Measurements from ENCODE around the gene FBXL17.

FBXL17 gene

DNA sequence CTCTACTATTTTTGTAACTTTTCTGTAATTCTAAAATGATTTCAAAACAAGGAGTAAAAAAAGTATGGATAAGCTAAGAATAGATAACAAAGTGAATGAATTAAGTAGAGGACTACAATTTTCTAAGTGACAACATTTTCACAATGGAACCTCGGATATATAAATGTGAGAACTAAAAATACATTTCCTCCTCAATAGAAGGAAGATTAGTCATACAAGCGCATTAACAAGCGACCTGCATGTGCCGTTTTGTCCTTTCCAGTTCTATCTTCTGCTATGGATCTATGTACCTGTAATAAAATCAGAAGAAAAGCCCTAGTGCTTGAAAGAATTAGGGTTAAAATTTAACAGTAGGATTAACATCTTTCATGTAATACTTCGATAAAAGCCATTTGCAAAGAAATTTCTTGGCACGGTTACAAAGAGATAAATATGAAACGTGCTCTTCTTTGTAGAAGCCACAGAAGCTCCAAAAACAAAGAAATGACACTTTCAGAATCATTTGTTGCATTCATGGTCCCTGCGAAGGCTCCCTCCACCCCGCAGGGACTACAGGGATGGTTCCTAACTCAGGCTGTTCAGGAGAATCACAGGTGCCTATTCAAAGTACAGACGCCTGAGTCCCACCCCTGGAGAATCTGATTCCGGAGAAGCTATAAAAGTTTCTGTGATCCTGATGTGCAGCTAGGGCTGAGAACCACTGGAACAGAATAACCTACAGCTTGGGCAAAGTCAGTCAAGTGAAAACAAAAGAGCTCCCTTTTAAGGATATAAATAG is 494.5 kb downstream of the FBXL17 start:
- no peak for DNase-seq

DNA sequence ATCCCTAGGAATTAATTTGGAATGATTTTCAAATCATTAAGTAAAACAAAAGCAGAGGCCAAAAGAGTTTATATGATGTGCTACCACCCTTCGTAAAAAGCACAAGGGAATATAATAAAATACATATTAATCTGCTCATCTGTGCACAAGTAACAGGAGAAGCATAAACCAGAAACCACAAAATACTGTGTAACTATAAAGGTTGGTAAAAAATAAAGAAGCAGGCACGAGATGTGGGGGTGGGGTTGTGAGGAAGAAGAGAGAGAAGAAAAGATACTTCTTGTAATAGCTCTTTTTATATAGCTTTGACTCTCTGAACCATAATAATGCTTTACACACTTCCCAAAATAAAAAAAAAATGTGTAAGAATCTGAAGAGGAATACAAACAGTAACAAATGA is 496.3 kb downstream of the FBXL17 start:
- no peak for DNase-seq

DNA sequence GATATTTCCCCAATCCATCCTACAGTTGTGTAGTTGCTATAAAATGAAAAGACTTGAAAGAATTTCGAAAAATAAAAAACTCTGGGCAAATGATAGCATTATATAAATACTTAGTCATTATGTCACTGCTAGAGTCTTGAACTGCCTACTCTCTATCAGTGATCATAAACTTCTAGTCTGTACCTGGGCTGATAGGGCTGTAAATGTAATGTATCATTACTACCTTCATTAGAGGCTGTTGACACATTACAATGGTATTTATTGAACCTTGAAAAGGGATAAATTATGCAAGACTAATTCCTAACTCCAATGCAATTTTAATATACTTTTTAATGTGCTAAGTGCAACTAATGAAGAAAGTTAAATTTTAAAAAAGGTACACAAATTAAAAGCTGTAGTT is 497.0 kb downstream of the FBXL17 start:
- no peak for DNase-seq

DNA sequence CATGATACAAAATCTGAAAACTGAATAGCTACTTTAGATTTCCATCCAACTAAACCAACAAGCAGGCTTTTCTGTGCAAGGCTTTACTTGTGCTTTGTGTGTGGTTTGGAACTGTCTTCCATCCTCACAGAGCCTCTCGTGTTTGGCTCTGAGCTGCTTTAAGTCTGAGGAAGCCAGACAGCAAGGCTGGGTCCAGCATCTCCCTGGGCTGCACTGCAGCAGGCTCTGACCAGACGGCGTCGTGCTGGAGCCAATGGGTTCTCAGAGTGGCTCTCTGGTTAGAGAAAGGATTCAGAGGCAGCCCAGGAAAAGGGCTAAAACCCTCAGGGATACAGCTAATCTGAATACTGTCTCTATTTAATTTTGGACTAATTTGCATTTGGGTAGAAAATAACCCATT is 503.2 kb downstream of the FBXL17 start:
- DNase-seq: no peak

DNA sequence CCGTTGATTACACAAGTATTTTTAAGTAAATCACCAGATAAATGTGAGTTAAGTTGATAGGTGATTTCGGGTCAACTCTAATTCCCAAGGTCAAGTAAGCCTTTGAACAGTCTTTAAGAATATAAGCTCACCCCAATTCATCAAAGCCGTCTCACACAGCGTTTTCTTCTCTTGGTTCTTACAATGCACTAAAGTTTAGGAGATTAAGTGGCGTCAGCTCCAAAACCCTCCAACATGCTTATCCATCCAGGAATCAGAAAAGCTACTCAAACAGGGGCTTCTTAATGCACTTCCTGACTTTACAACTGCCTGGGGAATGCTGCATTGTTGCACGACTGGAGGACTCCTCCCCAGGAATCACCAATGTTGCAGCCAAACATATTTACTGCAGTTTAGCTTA is 505.0 kb downstream of the FBXL17 start:
- no peak for DNase-seq

DNA sequence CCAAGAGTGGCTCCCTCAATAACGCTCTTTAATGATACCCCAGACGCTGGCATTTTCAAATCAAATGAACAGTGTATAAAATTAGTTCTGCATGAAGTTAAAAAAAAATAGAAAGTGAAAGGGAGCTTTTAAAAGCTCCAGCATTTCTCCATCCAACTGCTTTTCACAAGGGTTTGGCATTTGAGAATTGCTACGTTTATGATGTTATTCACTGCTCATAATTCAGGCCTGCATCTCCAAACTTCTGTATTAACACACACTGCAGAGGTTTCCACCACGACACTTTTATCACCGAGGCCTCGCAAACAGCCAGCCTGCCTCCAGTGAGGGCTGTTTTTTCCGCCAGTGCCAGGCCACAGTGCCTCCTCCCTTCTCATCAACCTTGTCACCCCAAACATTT is 505.6 kb downstream of the FBXL17 start:
- no peak for DNase-seq

DNA sequence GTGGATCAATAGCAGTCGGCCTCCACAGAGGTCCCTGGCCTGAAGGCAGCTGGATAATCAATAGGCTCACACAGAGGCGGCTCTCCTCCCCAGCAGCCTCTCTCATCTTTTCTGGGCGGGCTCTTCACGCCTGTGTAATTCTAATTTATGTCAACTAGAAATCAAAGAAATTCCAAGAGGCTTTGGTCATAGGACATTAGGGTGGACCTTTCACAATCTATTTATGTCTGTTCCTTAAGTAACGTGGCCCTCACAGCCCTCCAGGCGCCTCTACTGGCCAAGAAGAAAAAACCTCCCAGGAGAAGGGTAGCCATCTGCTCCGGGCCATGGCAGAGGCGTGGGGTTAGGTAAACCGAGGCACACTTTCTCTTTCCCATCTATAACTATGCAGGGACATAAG is 506.1 kb downstream of the FBXL17 start:
- no peak for DNase-seq

DNA sequence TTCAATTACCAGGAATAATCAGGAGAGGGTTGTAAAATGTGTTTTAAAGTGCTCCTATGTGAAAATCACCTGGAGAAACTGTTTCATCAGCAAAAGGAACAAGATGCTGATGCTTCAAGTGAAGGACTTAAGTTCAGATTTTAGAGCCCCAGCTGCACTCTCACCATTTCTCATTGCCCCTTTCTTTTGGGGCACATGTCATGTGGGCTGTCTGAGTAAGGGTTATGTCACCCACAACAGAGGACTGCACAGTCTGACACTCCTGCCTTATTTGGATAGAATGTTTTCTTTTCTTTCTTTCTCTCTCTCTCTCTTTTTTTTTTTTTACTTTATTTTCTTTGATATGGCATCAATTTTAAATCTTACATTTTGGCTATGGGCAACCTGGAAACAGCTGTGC is 507.1 kb downstream of the FBXL17 start:
- DNase-seq: no peak

DNA sequence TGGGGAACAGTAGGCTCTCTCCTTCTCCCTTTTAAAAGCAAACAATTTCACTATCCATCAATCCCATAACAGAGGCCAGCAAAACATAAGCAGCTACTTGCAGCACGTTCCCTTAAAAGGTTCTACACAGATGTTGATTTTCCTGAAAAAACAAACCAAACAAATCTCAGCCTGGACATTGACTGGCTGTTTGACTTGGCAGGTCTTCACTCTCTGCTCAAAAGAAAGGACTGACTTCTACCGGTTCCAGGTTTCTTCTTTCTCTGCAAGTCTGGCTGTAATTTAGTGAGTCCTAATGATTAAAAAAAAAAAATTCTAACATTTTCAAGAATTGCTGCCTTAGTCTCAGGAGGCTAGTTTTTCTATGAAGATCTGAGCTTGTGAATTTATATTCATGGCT is 508.0 kb downstream of the FBXL17 start:
- no peak for DNase-seq

DNA sequence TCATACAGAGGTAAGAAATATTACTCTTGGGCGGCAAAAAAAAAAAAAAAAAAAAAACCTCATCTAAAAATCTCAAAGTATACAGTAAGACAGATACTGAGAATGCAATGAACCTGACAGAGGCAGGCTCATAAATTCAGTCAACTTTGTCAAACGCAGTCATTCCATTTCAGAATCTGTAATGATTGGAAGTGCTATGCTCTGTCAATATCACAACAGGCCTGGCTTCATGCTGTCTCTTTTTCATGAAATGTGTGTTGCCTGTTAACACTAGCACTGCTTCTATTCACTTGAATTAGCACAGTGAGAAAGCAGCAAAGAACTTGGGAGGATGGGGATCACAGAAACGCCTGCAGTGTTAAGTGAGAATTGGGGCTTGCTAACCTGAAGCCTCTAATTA is 510.9 kb downstream of the FBXL17 start:
- DNase-seq: no peak

DNA sequence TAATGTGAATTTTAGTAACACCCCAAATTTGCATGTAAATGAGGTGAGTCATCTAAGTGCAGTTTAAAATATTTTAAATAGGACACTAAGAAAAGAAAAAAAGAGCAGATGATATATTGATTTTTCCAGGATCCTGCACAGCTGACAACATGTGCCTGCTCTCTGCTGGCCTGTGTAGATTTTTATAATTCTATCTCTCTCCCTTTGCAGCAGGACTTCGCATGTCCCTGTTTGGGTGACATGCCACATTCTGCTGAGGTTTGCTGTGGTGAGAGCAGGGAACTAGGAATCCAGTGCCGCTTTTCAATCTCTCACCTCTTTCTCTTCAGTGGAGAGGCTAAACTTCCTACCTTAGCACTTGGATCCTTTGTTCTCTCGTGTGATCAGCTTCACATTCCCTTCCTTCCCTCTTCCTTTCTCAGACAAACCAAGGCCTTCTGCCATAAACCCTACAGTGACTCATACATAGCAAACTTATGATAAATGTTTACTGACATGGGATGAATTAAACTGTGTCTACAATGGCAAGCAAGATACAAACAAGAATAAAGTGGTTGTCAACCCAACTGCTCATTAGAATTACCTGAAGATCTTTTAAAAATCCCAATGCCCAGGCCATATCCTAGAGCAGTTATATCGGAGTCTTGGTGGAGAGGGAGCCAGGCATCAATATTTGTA is 512.3 kb downstream of the FBXL17 start:
- DNase-seq: no peak

DNA sequence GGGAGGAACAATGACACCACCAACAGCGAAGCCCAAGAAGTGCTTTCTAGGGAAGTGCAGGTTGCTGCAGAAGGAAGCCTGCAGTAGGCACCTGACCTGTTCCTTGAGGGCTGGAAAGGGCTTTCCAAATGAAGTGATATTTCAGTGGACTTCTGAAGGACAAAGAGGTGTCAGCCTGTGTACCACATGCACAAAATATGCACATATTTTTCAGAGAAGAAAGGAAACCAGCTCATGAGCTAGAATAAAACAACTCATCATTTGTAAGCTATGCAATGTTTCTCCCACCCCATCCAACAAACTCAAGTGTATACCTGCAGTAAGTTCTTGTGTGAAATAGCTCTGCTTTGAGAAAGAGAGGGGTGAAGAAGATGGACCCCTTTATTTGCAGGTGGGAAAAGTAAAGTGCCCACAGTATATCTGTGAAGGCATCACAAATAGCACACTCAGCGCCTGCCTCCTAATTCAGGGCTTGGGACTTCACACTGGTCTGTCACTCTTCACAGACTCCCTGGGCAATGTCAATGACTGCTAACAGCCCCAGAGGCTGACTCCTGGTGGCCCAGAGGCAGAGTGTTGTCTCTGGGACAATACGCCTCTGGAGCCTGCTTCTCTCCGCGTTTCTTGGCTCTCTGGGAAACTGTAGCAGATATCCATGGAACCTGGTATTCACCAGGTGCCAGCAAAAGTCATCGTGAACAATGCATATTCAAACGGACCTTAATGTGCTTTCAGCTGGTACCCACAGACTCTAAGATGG is 513.1 kb downstream of the FBXL17 start:
- no peak for DNase-seq

DNA sequence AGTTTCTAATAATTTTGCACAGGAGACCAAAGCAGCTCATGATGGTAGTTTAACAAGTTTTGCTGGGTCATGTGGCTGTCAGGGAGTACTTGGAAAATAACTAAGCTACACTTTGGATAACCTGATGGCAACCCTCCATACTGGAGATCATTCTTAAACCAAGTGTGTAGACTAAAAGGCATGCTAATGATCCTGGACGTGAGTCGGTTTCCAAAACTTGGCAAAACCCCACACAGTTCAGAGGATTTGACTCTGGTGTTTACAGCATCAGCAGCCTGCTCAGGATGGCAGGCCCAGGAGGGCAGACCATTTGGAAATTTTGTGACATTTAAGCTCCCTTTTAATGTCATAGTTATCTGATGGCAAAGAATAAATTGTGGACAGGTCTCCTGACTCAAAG is 514.6 kb downstream of the FBXL17 start:
- DNase-seq: no peak

DNA sequence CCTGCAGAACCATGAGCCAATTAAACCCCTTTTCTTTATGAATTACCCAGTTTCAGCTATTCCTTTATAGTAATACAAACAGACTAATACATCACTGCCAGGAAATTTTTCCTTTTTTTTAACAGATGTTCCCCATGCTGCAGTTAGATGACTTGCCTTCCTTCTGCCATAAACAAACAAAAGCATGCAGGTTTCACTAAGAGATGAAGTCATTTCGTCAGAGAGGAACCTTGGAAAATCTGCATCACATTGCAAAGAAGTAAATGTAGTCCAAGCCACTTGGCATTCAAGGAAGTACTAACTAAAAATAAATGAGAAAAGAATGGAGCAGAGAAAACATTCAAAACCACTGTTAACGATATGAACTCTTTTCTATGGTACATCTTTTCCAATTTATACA is 517.1 kb downstream of the FBXL17 start:
- no peak for DNase-seq

DNA sequence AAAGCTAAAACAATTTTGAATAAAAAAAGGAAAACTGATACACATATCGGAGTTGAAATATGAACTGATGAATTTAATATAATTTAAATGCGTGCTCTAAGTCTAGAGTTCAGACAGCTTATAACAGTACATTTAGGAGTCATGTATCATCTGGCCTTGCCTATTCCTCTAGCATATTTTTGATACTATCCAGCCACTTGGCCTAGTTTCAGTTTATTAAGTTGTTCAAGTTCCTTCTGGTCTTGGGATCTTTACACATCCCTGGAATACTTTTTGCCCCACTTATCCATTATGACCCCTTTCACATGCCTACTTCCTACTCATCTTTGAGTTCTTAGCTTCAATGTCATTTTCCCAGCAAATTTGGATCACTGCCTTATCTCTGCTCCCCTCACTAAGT is 518.8 kb downstream of the FBXL17 start:
- no peak for DNase-seq

DNA sequence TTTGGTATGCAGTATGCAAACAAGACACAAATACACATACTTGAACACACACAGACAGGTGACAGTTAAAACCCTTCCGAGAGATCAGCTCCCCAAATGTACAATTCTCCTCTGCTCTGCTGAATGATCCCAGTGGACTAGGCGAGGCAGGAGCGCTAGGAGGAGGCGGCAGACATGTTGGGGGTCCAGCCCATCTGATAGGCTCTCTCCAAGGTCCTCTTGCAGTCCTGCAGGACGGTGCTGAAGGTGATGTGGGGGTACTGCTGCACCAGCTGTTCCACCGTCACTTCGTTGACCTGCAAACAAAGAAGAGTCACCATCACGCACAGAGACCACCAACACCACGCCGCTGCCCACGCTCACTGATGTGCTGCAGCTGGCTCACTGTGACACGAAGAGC is 520.3 kb downstream of the FBXL17 start:
- no peak for DNase-seq

DNA sequence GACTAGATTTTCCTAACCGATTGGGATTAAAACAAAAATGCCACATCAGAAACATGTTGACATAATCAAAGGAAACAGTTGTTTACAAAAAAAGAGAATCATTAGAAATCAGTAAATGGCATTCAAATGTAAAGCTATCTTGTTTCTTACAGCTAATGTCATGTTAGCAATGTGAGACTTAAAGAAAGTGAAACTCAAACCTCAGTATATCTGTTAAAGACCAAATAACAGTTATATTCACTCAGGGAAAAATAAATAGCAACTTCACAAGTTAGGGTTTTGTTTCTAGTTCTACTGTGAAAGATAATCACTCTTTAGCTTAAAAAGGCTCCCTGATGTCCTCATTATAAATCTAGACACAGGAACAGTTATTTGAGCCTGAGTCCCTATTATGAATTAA is 521.9 kb downstream of the FBXL17 start:
- no peak for DNase-seq

DNA sequence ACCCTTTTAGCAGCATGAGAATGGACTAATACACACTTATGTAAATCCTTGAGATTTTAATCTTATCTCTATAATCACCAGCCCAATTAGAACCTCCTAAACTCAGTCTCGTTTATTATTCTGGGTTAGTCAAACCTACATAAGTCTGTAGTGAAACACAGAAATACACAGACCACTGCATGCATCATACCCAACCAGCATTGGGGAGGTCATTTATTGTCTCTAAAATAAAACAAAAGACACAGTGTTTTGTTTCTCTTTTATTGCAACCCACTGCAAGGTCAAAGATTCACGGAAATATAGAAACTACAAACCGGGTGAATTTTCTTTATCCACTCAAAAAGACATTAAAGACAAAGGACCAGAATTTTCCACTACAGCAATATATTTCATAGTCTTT is 523.1 kb downstream of the FBXL17 start:
- no peak for DNase-seq

DNA sequence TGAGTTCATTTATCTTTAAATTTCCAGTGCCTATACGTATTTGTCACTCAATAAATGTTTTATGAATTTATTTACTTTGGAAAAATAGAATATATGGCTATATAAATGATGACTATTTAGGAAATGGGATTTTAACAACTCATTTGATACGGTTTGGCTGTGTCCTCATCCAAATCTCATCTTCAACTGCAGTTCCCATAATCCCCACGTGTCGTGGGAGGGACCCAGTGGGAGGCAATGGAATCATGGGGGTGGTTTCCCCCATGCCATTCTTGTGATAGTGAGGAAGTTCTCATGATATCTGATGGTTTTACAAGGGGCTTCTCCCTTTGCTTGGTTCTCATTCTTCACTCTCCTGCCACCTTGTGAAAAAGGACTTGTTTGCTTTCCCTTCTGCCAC is 523.6 kb downstream of the FBXL17 start:
- DNase-seq: no peak

DNA sequence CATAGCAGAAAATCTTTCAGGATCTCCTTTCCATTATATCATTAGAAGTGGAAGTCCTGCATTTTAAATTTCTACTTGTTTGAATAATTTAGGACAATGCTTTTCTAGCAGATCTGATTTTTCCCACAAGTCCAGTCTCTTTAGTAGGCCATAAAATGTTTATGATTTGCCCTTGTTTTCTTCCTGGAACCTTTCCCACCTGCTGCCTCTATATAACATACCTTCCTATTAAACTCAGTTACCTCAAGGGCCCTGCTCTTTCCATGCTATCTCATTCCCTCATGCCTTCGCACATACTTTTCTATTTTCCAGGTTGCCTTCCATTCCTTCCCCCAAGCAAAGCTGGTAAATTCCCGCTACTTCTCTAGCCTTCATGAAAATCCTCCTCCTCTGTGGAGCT is 524.1 kb downstream of the FBXL17 start:
- DNase-seq: no peak

DNA sequence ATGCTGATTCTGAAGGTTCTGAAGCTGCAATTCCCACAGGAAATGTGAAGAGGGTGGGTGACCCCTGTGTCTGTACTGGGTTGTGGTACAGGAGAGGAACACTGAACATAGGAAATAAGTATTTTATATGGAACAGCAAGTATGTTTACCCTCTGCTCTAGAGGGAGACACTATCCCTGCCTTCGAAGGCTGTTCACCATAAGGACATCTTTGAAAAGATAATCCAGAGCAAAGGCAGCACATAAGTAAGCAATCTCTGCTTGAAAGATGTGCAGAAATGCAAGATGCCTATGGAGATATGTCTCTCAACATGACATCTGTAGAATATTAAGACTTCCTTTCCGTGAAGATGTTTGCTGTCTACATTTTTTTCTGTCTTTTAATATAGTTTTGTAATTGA is 526.7 kb downstream of the FBXL17 start:
- no peak for DNase-seq

DNA sequence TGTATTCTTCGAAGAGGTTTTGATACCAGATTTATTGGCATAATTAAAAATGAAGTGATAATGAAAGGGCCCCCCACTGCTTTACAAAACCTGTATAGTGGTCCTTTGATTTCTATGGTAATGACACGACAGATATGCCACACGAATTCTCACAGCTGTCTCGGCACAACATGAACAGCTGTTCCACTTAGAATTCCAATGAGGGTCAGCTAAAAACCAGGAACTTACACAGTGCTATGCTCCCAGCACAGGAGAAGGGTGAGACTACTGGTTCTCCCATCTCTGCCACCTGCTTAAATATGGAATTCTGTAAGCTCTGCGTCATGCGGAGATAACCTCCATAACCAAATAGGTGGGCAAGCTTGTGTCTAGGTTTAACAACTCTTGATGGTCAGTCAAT is 528.2 kb downstream of the FBXL17 start:
- DNase-seq: no peak

DNA sequence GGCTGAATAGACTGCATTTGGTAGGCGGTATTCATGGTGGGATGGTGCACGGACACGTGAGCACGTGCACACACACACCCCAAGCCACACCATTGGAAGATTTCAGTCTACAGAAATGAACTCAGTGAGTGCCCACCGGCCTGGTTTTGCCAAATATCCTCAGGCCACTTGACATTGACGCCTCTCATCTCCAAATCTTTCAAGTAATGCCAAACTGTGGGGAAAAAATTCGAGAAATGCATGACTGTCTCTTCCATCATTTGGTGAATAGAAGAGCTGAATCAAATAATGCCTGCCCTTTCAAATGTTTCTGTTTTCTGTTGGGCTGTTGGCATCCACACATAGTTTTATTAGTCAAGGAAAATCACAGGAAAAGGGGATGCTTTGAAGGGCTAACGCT is 528.9 kb downstream of the FBXL17 start:
- DNase-seq: no peak

DNA sequence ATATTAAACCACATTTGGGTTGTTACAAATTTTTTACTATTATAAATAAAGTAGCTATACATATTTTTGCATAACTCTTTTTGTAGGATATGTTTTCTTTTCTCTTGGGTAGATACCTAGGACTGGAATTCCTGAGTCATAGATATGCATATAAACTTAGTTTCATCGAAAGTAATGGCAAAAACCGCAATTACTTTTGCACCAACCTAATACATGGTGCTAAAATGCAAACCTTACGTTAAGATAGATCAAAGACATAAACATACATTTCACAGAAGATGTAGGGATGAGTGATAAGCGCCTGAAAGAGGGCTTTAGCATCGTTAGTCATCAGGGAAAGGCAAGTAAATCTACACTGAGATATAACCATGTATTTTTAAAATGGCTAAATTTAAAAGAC is 532.8 kb downstream of the FBXL17 start:
- no peak for DNase-seq

All from activated CD4-positive, alpha-beta T cell treated with anti-CD3 and anti-CD28 coated beads, Interleukin-2, Interleukin-6, amounts not matched to agents 100 ng/mL and 50 ng/mL, durations not matched to agents 16 hours and 8 hours (primary cell).